K562 (cell line): ENCODE measurements around the gene WDR27.

Experiments used
- CBFA2T2 ChIP-seq: fragments of 450-650 bp; conservative IDR thresholded peaks from 2 replicates; pipeline ENCODE4 v1.6.1; 2017; ENCODE audit warnings: mild to moderate bottlenecking
- CREB1 ChIP-seq, 2 experiments: sonication (generic) in 1 of 2; formaldehyde crosslinking in 1 of 2; IDR thresholded peaks; 2 replicates each; pipeline versions ENCODE4 v1.6.1 to v1.8.0; 2012 to 2022; ENCODE audit warnings: inconsistent platforms in 1 of 2, mild to moderate bottlenecking in 1 of 2, missing genetic modification reagents in 1 of 2, moderate library complexity in 1 of 2
- CTCF ChIP-seq, 3 experiments: IDR thresholded peaks in 2 of 3; conservative IDR thresholded peaks in 1 of 3; 2 replicates each; pipeline ENCODE4 v1.5.1; 2011 to 2012; ENCODE audit warnings: low read length in 3 of 3, mild to moderate bottlenecking in 3 of 3, control low read depth in 2 of 3, improper control_type of control experiment in 1 of 3, inconsistent platforms in 1 of 3, low read depth in 1 of 3, mixed read lengths in 1 of 3, moderate library complexity in 1 of 3; ENCODE audit not compliant: insufficient read depth in 2 of 3
- HDAC8 ChIP-seq: fragments of 450-650 bp; IDR thresholded peaks from 2 replicates; pipeline ENCODE4 v1.6.1; 2016; ENCODE audit warnings: mild to moderate bottlenecking, missing genetic modification characterization, moderate library complexity, missing compliant biosample characterization
- NRF1 ChIP-seq, 2 experiments: fragments of 450-650 bp; IDR thresholded peaks in 1 of 2; conservative IDR thresholded peaks in 1 of 2; 2 replicates each; pipeline ENCODE4 v1.6.1; 2014; ENCODE audit warnings: mild to moderate bottlenecking in 2 of 2
- TF ChIP-seq, protein P1 (sequence below): sonication (generic); formaldehyde crosslinking; IDR thresholded peaks from 2 replicates; pipeline ENCODE4 v1.9.0; 2022; ENCODE audit warnings: mild to moderate bottlenecking, missing genetic modification reagents

DNA sequence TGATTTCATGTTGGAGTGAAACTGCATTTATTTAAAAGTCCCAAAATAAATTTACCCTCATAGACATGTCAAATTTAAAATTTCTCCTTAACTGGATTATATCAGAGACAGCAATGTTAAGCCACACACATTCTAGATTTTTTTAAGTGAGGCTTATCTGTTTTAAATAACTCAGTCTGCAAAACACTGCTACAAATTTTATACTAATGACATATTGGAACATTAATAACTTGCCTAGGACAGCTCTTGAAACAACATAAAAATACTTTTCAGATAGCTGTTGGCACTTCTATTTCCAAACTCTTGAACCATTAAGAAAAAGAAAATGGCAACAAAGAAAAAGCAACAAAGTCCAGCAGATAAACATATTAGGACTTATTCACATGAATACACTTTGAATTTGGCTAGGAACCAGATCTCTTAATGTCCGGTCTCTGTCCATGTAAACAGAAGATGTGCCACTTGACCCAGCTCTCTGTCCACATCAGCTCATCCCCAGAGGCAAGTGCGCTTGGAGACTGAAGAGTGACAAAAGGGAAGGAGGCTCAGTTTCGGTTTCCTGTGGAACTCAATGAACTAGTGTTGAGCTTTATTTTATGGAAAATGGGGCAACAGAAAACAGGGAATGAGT, 228.9 kb downstream of the WDR27 start:
- TF ChIP-seq HDAC8 (no peak), NRF1 (conservative IDR thresholded peaks at IDR 0.05 in 1 of 2, IDR thresholded peaks at IDR 0.05 in 1 of 2) (no peak), CREB1 (IDR thresholded peaks at IDR 0.05) (no peak), CREB1 (CRISPR knock-in tag; IDR thresholded peaks at IDR 0.05) (no peak), CTCF (IDR thresholded peaks at IDR 0.05 in 2 of 3, conservative IDR thresholded peaks at IDR 0.05 in 1 of 3; ENCODE audit: insufficient read depth in 2 of 3, low read depth in 1 of 3, low read length in 3 of 3) (no peak), CBFA2T2 (no peak)
- TF ChIP-seq, protein P1, sequence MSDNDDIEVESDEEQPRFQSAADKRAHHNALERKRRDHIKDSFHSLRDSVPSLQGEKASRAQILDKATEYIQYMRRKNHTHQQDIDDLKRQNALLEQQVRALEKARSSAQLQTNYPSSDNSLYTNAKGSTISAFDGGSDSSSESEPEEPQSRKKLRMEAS (CRISPR knock-in tag), result no peak
